BLaER1 treated with 17β-estradiol and CSF1 and Interleukin-3, amounts not matched to agents 10 nM and 100 nM (cell line): ENCODE results near the gene AGAP1.

ENCODE experiments used
- H3K27ac ChIP-seq, 11 experiments: shearing (Covaris generic); formaldehyde crosslinking; 2 replicates each; pipeline ENCODE4 v1.8.1; 2022
- H3K27me3 ChIP-seq, 11 experiments: shearing (Covaris generic); formaldehyde crosslinking; 2 replicates each; pipeline ENCODE4 v1.8.1; 2022
- H3K36me3 ChIP-seq, 11 experiments: shearing (Covaris generic); formaldehyde crosslinking; 2 replicates each; pipeline ENCODE4 v1.8.1; 2022
- H3K4me1 ChIP-seq, 10 experiments: shearing (Covaris generic); formaldehyde crosslinking; 2 replicates each; pipeline ENCODE4 v1.8.1; 2022
- H3K4me2 ChIP-seq, 11 experiments: shearing (Covaris generic); formaldehyde crosslinking; 2 replicates each; pipeline ENCODE4 v1.8.1; 2022
- H3K4me3 ChIP-seq, 10 experiments: shearing (Covaris generic); formaldehyde crosslinking; 2 replicates each; pipeline ENCODE4 v1.8.1; 2022
- H3K9ac ChIP-seq, 11 experiments: shearing (Covaris generic); formaldehyde crosslinking; 2 replicates each; pipeline ENCODE4 v1.8.1; 2022
- H3K9me3 ChIP-seq, 11 experiments: shearing (Covaris generic); formaldehyde crosslinking; replicated peaks in 1 of 11; 2 replicates each; pipeline ENCODE4 v1.8.1; 2022
- H4K20me1 ChIP-seq, 11 experiments: shearing (Covaris generic); formaldehyde crosslinking; 2 replicates each; pipeline ENCODE4 v1.8.1; 2022
- Cebpa-rat ChIP-seq, 11 experiments: shearing (Covaris generic); IDR thresholded peaks; 2 replicates each; pipeline ENCODE4 v1.8.1; 2022

Gene AGAP1

DNA sequence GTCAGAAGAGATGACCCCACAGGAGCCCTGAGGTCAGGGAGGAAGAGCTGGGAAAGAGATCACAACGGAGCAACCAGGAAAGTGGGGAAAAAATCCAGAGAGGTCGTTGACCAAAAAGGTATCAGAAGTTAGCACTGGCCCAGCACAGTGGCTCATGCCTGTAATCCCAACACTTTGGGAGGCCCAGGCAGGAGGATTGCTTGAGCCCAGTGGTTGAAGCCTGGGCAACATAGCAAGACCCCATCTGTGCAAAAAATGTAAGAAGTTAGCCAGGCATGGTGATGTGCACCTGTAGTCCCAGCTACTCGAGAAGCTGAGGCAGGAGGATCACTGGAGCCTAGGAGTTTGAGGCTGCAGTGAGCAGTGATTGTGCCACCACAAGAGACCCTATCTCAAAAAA lies 552.9 kb downstream of the AGAP1 start:
- H3K4me1 ChIP-seq = peaks cover 0 to 14% (median 7%) of the 10 kb centered on the region in 10 experiments; a peak in 14 of 20 replicates
- no peaks in the 10 kb centered on the region for H4K20me1 ChIP-seq
- H3K27ac ChIP-seq = no peak overlapping the region
- H3K27me3 ChIP-seq = no peaks in the 10 kb centered on the region
- no peak overlapping the region for H3K4me3 ChIP-seq
- no peaks in the 10 kb centered on the region for H3K9me3 ChIP-seq
- no peak overlapping the region for H3K9ac ChIP-seq
- H3K4me2 ChIP-seq = no peak overlapping the region
- no peak for TF ChIP-seq Cebpa-rat (IDR thresholded peaks at IDR 0.05)
- H3K36me3 ChIP-seq = peaks cover 0 to 73% (median 65%) of the 10 kb centered on the region in 11 experiments; a peak in 17 of 22 replicates

- Histone ChIP-seq H4K20me1 (no peaks in the 10 kb centered on the region), H3K4me1 (peaks cover 0 to 14% (median 7%) of the 10 kb centered on the region in 10 experiments; a peak in 14 of 20 replicates), H3K27ac (no peak overlapping the region), H3K4me2 (no peak overlapping the region), H3K27me3 (no peaks in the 10 kb centered on the region), H3K9me3 (no peaks in the 10 kb centered on the region), H3K4me3 (no peak overlapping the region), H3K9ac (no peak overlapping the region), H3K36me3 (peaks cover 0 to 73% (median 63%) of the 10 kb centered on the region in 11 experiments; a peak in 18 of 22 replicates)
- TF ChIP-seq Cebpa-rat (IDR thresholded peaks at IDR 0.05) = no peak
Measured at GRCh38 chr2:236047176-236047575, 553.3 kb downstream of the AGAP1 start.

- Histone ChIP-seq H3K9ac (no peak overlapping the region), H3K4me2 (no peak overlapping the region), H3K27me3 (no peaks in the 10 kb centered on the region), H3K9me3 (no peaks in the 10 kb centered on the region), H3K36me3 (peaks cover 0 to 74% (median 56%) of the 10 kb centered on the region in 11 experiments; a peak in 18 of 22 replicates), H3K27ac (no peak overlapping the region), H4K20me1 (no peaks in the 10 kb centered on the region), H3K4me3 (no peak overlapping the region), H3K4me1 (peaks cover 0 to 14% (median 7%) of the 10 kb centered on the region in 10 experiments; a peak in 14 of 20 replicates)
- TF ChIP-seq Cebpa-rat (IDR thresholded peaks at IDR 0.05) = no peak
Measured at GRCh38 chr2:236047886-236048540, 554.2 kb downstream of the AGAP1 start.

DNA sequence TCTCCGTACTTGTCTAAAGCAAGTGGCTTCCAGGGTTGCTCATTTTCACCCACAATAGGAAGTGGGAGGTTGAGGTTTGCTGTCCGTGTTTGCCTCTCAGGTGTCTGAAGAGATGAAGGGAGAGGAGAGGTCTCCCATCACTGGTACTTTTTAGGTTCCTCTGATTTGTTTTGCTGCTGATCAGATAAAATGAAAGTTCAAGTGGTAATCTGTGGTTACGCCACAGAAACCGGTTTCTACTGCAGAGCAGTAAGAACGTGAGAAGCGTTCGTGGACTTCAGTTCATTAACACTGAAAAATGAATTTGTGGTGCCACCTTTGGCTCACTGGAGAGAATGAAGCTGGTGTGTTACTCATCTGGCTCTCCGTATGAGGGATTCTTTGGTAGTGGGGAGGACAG lies 556.1 kb downstream of the AGAP1 start:
- Histone ChIP-seq H3K9ac (no peak overlapping the region; a peak in 1 of 22 replicates), H4K20me1 (no peaks in the 10 kb centered on the region), H3K4me3 (no peak overlapping the region), H3K36me3 (peaks cover 0 to 70% (median 51%) of the 10 kb centered on the region in 11 experiments; a peak in 17 of 22 replicates), H3K27me3 (no peaks in the 10 kb centered on the region), H3K4me2 (peak overlapping the region in 6 of 11 experiments; percentile 18 to 59 (median 46); a peak in 10 of 22 replicates), H3K9me3 (no peaks in the 10 kb centered on the region), H3K27ac (no peak overlapping the region), H3K4me1 (peaks cover 0 to 14% (median 7%) of the 10 kb centered on the region in 10 experiments; a peak in 14 of 20 replicates)
- TF ChIP-seq Cebpa-rat (IDR thresholded peaks at IDR 0.05) = no peak

DNA sequence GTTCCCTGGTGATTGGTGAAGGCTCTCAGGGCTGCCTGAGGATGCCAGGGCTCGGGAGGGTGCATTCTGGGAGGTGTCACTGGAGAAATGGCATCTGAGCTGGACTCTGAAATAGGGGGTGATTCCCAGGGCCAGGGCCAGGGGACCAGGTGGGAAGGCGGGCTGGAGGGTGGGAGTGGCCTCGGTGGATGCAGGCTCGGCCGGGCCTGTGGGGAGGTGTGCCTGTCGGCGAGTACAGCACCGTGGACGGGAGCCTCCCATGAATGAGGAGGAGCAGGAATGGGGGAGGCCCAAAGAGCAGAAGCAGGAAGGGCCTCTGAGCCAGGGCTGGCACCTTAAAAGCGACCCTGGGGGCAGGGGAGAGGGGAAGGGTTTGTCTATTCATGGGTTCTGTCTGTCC lies 557.5 kb downstream of the AGAP1 start:
- Histone ChIP-seq H3K9me3 (peaks cover 0 to 2% (median 0%) of the 10 kb centered on the region in 11 experiments; a peak in 1 of 22 replicates), H3K27me3 (no peaks in the 10 kb centered on the region), H3K4me2 (no peak overlapping the region), H3K36me3 (peaks cover 0 to 73% (median 45%) of the 10 kb centered on the region in 11 experiments; a peak in 17 of 22 replicates), H3K4me1 (peaks cover 0 to 14% (median 7%) of the 10 kb centered on the region in 10 experiments; a peak in 14 of 20 replicates), H3K9ac (no peak overlapping the region), H3K27ac (no peak overlapping the region), H3K4me3 (no peak overlapping the region), H4K20me1 (no peaks in the 10 kb centered on the region)
- TF ChIP-seq Cebpa-rat (IDR thresholded peaks at IDR 0.05) = no peak

DNA sequence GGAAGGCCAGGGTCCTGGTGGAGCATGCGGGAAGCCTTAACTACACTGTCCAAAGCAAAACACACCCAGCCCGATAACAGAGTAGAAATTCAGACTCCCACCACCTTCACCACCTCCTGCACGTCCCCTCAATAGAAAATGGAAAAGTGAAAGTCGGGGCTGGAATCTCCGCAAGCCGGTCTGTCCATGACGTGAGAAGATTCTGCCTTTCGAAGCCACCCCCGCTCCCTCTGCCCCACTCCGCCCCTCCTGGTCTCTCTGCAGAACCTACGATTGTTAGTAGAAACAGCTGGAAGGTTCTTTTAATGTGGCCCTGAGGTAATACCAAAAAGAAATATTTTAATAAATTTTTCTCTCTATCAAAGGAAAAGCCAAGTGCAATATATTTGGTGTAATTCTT lies 558.0 kb downstream of the AGAP1 start:
- H3K9ac ChIP-seq = no peak overlapping the region
- H3K27me3 ChIP-seq = no peaks in the 10 kb centered on the region
- H3K9me3 ChIP-seq = peaks cover 0 to 6% (median 2%) of the 10 kb centered on the region in 11 experiments; a peak in 2 of 22 replicates
- H4K20me1 ChIP-seq = no peaks in the 10 kb centered on the region
- H3K4me2 ChIP-seq = no peak overlapping the region
- H3K4me1 ChIP-seq = peaks cover 0 to 14% (median 7%) of the 10 kb centered on the region in 10 experiments; a peak in 14 of 20 replicates
- no peak for TF ChIP-seq Cebpa-rat (IDR thresholded peaks at IDR 0.05)
- H3K4me3 ChIP-seq = no peak overlapping the region
- H3K27ac ChIP-seq = no peak overlapping the region
- peaks cover 0 to 73% (median 47%) of the 10 kb centered on the region in 11 experiments; a peak in 17 of 22 replicates for H3K36me3 ChIP-seq

GRCh38 chr2:236052206-236052605 lies 558.4 kb downstream of the AGAP1 start:
- Histone ChIP-seq H3K36me3 (peaks cover 0 to 73% (median 48%) of the 10 kb centered on the region in 11 experiments; a peak in 17 of 22 replicates), H3K4me3 (no peak overlapping the region)

DNA sequence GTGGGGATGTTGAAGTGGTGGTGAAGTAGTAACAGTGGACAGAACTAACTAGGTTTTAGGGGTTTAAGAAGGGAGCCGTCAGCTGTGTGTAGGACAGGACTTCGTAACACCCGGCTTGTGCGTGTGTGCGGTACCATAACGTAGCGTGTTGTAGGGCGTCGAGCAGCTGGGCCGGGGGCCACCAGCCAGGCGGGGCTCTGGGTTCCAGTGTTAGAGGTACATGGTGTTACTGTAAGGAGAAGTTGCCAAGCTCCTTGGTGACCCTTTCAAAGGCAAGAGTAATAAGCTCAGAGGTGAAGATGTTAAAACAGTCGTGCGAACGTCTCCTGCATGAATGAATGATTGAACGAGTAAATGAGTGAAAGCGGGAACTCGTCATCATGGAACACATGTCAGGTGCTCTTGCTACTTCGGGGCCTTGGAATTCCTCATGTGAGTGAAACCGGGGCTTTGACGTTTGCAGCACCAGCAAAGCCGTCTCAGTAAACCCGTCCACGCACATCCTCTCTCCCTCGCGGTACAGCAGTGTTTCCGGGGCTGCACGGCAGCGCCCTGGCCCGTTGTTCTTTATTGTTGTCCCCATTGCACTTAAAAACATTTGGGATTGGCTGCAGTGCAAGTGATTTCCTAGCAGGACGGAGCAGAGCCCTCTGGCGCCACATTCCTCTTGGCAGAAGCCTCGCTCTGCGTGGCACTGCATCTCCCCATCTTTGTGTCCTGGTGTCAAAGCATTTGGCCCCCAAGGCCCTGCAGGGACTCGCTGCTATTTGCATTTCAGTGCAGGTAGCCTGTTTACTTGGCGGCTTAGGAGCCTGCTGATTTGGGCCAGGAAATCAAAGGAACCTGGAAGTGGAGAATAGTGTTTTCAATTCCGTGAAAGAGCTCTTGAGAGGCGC lies 559.3 kb downstream of the AGAP1 start:
- no peak overlapping the region for H3K27ac ChIP-seq
- TF ChIP-seq Cebpa-rat (IDR thresholded peaks at IDR 0.05) = no peak
- peaks cover 0 to 15% (median 9%) of the 10 kb centered on the region in 10 experiments; a peak in 15 of 20 replicates for H3K4me1 ChIP-seq
- peaks cover 5 to 73% (median 49%) of the 10 kb centered on the region in 11 experiments; a peak in 20 of 22 replicates for H3K36me3 ChIP-seq
- H4K20me1 ChIP-seq = no peaks in the 10 kb centered on the region; a peak in 1 of 22 replicates
- no peak overlapping the region for H3K9ac ChIP-seq
- no peak overlapping the region for H3K4me3 ChIP-seq
- H3K9me3 ChIP-seq = peaks cover 8 to 18% (median 15%) of the 10 kb centered on the region in 11 experiments
- H3K27me3 ChIP-seq = no peaks in the 10 kb centered on the region
- no peak overlapping the region for H3K4me2 ChIP-seq

More at GRCh38 chr2:236052206-236052605, 558.4 kb downstream of the AGAP1 start:
- Histone ChIP-seq H3K27ac (no peak overlapping the region), H4K20me1 (no peaks in the 10 kb centered on the region; a peak in 1 of 22 replicates), H3K9ac (no peak overlapping the region), H3K9me3 (peaks cover 0 to 8% (median 6%) of the 10 kb centered on the region in 11 experiments; a peak in 10 of 22 replicates), H3K4me1 (peaks cover 0 to 14% (median 8%) of the 10 kb centered on the region in 10 experiments; a peak in 15 of 20 replicates), H3K27me3 (no peaks in the 10 kb centered on the region), H3K4me2 (no peak overlapping the region)
- no peak for TF ChIP-seq Cebpa-rat (IDR thresholded peaks at IDR 0.05)
